Measurements from ENCODE around the gene GMNC. TPM values are rescaled to one million over a fixed set of nuclear protein-coding genes. Genes with fewer than 3 reads are reported as not detected.

The GMNC gene
- under 1 TPM in 3 of 4 donors, not detected in 1; 0.17 to 0.23 (median 0.22) TPM for total RNA-seq
- polyA plus RNA-seq: not detected
- long read RNA-seq, donor 1: 0 reads
- long read RNA-seq, donor 2: 0 reads
- long read RNA-seq, donor 3: 0 reads
- long read RNA-seq, donor 4: 0 reads

- peak; percentile 89 to 95 (median 92) for DNase-seq
- Histone ChIP-seq H3K4me3 (ENCODE audit: low read length) (peak within 1 kb of the TSS; percentile 62), H3K9me3 (ENCODE audit: control insufficient read depth, low read length) (no peaks in the 10 kb centered on the region), H3K27ac (ENCODE audit: low read length) (peak within 1 kb of the TSS; percentile 82), H3K27me3 (ENCODE audit: control insufficient read depth, insufficient read depth) (no peaks in the 10 kb centered on the region), H3K4me1 (ENCODE audit: control insufficient read depth, insufficient read depth, low read length) (peaks cover 1% of the 10 kb centered on the region)
- intact Hi-C loops (cut with DNase I): no loop called here
- peak; percentile 99 to 100 for ATAC-seq
- WGBS: 4% methylated on average over 58 of the region's 58 CpGs
These were observed at the start of gene GMNC for GRCh38 chr3:190862209-190863118. Gene GMNC (minus strand): TSS chr3:190862694. CDS start chr3:190862615, 79 bp downstream.

- no peak overlapping the region for H3K27ac ChIP-seq (ENCODE audit: low read length)
- H3K4me1 ChIP-seq (ENCODE audit: control insufficient read depth, insufficient read depth, low read length): no peaks in the 10 kb centered on the region
- intact Hi-C loops (cut with DNase I): no loop called here
- 67% methylated on average over 4 of the region's 4 CpGs for WGBS
- H3K9me3 ChIP-seq (ENCODE audit: control insufficient read depth, low read length): no peaks in the 10 kb centered on the region
- H3K4me3 ChIP-seq (ENCODE audit: low read length): no peak overlapping the region
- ATAC-seq (no peak), DNase-seq (no peak)
- no peaks in the 10 kb centered on the region for H3K27me3 ChIP-seq (ENCODE audit: control insufficient read depth, insufficient read depth)
These were observed 48.9 kb upstream of the GMNC start for GRCh38 chr3:190911382-190911781.

DNA sequence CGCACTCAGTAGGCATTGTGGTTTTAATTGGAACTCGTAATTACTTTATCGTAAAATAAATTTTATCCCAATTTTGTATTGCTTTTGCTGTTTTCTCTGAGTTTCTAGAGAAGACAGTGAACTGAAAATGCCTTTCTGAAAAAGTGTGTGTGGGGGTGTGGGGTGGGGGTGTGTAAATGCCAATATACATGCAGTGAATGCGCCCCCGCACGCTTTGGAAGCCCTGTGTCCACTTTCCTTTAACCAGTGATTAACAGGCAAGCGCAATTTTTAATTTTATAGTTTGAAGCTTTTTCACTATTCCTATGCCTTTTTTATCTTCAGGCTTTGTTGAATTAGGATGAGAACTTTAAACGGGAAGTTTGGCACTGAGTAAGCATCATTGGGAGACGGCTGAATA lies 47.4 kb upstream of the GMNC start:
- Histone ChIP-seq H3K27ac (ENCODE audit: low read length) (no peak overlapping the region), H3K27me3 (ENCODE audit: control insufficient read depth, insufficient read depth) (no peaks in the 10 kb centered on the region), H3K9me3 (ENCODE audit: control insufficient read depth, low read length) (no peaks in the 10 kb centered on the region), H3K4me1 (ENCODE audit: control insufficient read depth, insufficient read depth, low read length) (no peaks in the 10 kb centered on the region), H3K4me3 (ENCODE audit: low read length) (no peak overlapping the region)
- ATAC-seq (no peak), DNase-seq (no peak)
- intact Hi-C loops (cut with DNase I): no loop called here
- WGBS: 81% methylated on average over 9 of the region's 9 CpGs

- WGBS: 66% methylated on average over 1 of the region's 1 CpG
- DNase-seq (no peak), ATAC-seq (no peak)
- no peak overlapping the region for H3K4me3 ChIP-seq (ENCODE audit: low read length)
- no peaks in the 10 kb centered on the region for H3K9me3 ChIP-seq (ENCODE audit: control insufficient read depth, low read length)
- no peaks in the 10 kb centered on the region for H3K4me1 ChIP-seq (ENCODE audit: control insufficient read depth, insufficient read depth, low read length)
- H3K27ac ChIP-seq (ENCODE audit: low read length): no peak overlapping the region
- intact Hi-C loops (cut with DNase I): no loop called here
- no peaks in the 10 kb centered on the region for H3K27me3 ChIP-seq (ENCODE audit: control insufficient read depth, insufficient read depth)
These were observed 40.7 kb upstream of the GMNC start for GRCh38 chr3:190903156-190903555.

DNA sequence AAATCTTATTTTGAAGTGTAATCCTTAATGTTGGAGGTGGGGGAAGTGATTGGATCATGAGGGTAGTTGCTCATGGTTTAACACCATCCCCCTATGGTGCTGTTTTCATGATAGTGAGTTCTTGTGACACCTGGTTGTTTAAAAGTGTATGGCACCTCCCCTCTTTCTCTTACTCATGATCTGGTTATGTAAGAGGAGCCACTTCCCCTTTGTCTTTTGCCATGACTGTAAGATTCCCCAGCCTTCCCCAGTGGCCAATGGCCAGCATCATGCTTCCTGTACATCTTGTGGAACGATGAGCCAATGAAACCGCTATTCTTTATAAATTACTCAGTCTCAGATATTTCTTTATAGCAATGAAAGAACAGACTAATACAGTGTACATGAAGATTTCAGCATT lies 39.8 kb upstream of the GMNC start:
- no peak overlapping the region for H3K27ac ChIP-seq (ENCODE audit: low read length)
- no peaks in the 10 kb centered on the region for H3K4me1 ChIP-seq (ENCODE audit: control insufficient read depth, insufficient read depth, low read length)
- ATAC-seq: no peak
- 89% methylated on average over 2 of the region's 2 CpGs for WGBS
- DNase-seq: no peak
- no peak overlapping the region for H3K4me3 ChIP-seq (ENCODE audit: low read length)
- intact Hi-C loops (cut with DNase I): no loop called here
- no peaks in the 10 kb centered on the region for H3K27me3 ChIP-seq (ENCODE audit: control insufficient read depth, insufficient read depth)
- H3K9me3 ChIP-seq (ENCODE audit: control insufficient read depth, low read length): no peaks in the 10 kb centered on the region

- intact Hi-C loops (cut with DNase I): no loop called here
- Histone ChIP-seq H3K27me3 (ENCODE audit: control insufficient read depth, insufficient read depth) (no peaks in the 10 kb centered on the region), H3K9me3 (ENCODE audit: control insufficient read depth, low read length) (no peaks in the 10 kb centered on the region), H3K4me1 (ENCODE audit: control insufficient read depth, insufficient read depth, low read length) (no peaks in the 10 kb centered on the region), H3K4me3 (ENCODE audit: low read length) (no peak overlapping the region), H3K27ac (ENCODE audit: low read length) (no peak overlapping the region)
- WGBS: 75% methylated on average over 4 of the region's 4 CpGs
- DNase-seq (no peak), ATAC-seq (no peak)
These were observed 30.0 kb upstream of the GMNC start for GRCh38 chr3:190892395-190892902.

- no peaks in the 10 kb centered on the region for H3K27me3 ChIP-seq (ENCODE audit: control insufficient read depth, insufficient read depth)
- H3K27ac ChIP-seq (ENCODE audit: low read length): no peak overlapping the region
- 74% methylated on average over 5 of the region's 5 CpGs for WGBS
- ATAC-seq (no peak), DNase-seq (no peak)
- H3K4me3 ChIP-seq (ENCODE audit: low read length): no peak overlapping the region
- intact Hi-C loops (cut with DNase I): loop anchor here in 3 of 4 donors (10.0 kb wide), 2 partner anchors 158 to 168 kb away; no protein-coding TSS in a partner anchor
- no peaks in the 10 kb centered on the region for H3K4me1 ChIP-seq (ENCODE audit: control insufficient read depth, insufficient read depth, low read length)
- H3K9me3 ChIP-seq (ENCODE audit: control insufficient read depth, low read length): no peaks in the 10 kb centered on the region
These were observed 24.5 kb upstream of the GMNC start for GRCh38 chr3:190886945-190887344.

DNA sequence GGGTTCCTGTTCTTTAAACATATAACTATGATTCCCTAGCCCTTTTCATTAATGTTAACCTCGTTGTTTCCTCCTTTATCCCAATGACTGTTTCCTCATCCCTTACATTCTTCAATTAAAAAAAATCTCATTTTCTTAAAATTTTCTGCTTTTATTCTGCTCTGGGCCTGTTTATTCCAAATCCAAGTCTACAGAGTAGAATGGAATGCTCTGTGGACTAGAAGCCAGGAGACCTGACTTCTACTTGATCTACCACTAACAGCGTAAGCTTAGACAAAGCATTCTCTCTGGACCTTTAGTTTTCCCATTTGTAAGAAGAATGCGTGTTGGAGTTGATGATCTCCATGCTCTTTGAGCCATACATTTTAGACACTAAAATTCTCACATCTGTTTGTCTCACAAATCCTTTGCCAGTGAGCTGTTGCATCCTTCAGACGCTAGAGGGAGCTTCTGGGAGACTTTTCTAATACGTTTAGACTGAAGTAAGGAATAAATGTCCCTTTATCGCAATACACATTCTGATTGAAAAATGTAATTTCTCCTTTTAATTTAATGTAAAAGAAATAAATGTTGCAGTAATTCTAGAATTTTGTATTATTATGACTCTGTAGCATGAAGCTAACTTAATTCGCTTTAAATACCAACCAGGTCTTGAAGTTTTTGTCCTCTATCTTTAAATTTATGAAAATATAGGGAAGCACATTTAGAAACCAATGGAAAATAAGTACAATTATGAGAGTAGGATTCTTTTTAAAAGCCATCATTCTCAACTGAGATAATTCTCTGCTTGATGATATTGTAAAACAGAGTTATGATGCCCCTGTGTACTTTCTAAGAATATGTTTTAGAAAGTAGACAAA lies 21.7 kb upstream of the GMNC start:
- Histone ChIP-seq H3K27ac (ENCODE audit: low read length) (no peak overlapping the region), H3K4me3 (ENCODE audit: low read length) (no peak overlapping the region), H3K4me1 (ENCODE audit: control insufficient read depth, insufficient read depth, low read length) (no peaks in the 10 kb centered on the region), H3K27me3 (ENCODE audit: control insufficient read depth, insufficient read depth) (no peaks in the 10 kb centered on the region), H3K9me3 (ENCODE audit: control insufficient read depth, low read length) (no peaks in the 10 kb centered on the region)
- DNase-seq: peak in 2 of 3 donors; percentile 19 to 51
- ATAC-seq: no peak
- 31% methylated on average over 7 of the region's 7 CpGs for WGBS
- intact Hi-C loops (cut with DNase I): loop anchor here (5.0 to 10.0 kb wide), 3 partner anchors 161 to 171 kb away; no protein-coding TSS in a partner anchor

DNA sequence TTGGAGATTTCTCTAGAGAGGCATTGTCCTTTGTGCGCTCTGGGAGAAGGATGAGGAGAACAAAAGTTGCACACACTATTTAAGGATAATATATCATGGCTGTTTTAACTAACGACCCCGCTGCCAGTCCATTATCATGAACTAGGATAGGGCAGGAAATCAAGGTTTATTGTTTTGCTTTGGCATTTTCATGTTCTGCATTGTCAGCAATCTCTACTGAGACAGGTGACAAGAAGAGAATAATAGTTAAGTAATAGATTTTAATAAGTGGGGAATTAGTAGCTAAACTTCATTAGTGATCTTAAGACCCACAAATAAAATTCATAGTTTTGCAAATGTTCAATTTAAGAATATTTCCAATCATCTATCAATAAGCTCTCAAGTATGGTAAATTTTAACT lies 20.6 kb upstream of the GMNC start:
- Histone ChIP-seq H3K4me3 (ENCODE audit: low read length) (no peak overlapping the region), H3K9me3 (ENCODE audit: control insufficient read depth, low read length) (no peaks in the 10 kb centered on the region), H3K4me1 (ENCODE audit: control insufficient read depth, insufficient read depth, low read length) (no peaks in the 10 kb centered on the region), H3K27ac (ENCODE audit: low read length) (no peak overlapping the region), H3K27me3 (ENCODE audit: control insufficient read depth, insufficient read depth) (no peaks in the 10 kb centered on the region)
- no peak for DNase-seq
- intact Hi-C loops (cut with DNase I): loop anchor here (5.0 to 10.0 kb wide), 3 partner anchors 162 to 172 kb away; no protein-coding TSS in a partner anchor
- ATAC-seq: no peak
- 71% methylated on average over 3 of the region's 3 CpGs for WGBS

- DNase-seq: no peak
- intact Hi-C loops (cut with DNase I): no loop called here
- H3K4me1 ChIP-seq (ENCODE audit: control insufficient read depth, insufficient read depth, low read length): no peaks in the 10 kb centered on the region
These were observed 15.4 kb upstream of the GMNC start for GRCh38 chr3:190877925-190878324.

More at GRCh38 chr3:190877925-190878324, 15.4 kb upstream of the GMNC start:
- no peak overlapping the region for H3K27ac ChIP-seq (ENCODE audit: low read length)
- 85% methylated on average over 17 of the region's 17 CpGs for WGBS
- ATAC-seq: no peak
- no peaks in the 10 kb centered on the region for H3K9me3 ChIP-seq (ENCODE audit: control insufficient read depth, low read length)
- H3K27me3 ChIP-seq (ENCODE audit: control insufficient read depth, insufficient read depth): no peaks in the 10 kb centered on the region
- H3K4me3 ChIP-seq (ENCODE audit: low read length): no peak overlapping the region
